WTC11 (cell line): Measurements from ENCODE around the gene CAPN11. TPM values are rescaled to one million over a fixed set of nuclear protein-coding genes. Genes with fewer than 3 reads are reported as not detected.

Experiments used
- ATAC-seq: fragments of 200-7000 bp; cut with Tn5 transposase; 2 replicates; pipeline ENCODE4 v1.10.0; 2021; ENCODE audit warnings: mild to moderate bottlenecking, moderate library complexity
- CTCF ChIA-PET: fragments of 300-600 bp; sonication (Branson Sonifier 250); formaldehyde crosslinking; loops from one replicate; lab custom pipeline; 2021; ENCODE audit warnings: antibody characterized with exemption; lab: Charles Lee
- POLR2A ChIA-PET: fragments of 350-600 bp; sonication (Branson Sonifier 250); formaldehyde crosslinking; loops from one replicate; lab custom pipeline; 2021; ENCODE audit warnings: antibody characterized with exemption; lab: Charles Lee
- DNase-seq: peaks from one replicate; pipeline ENCODE4 v3.0.0; 2021; ENCODE audit warnings: low spot score
- H3K27ac Mint-ChIP-seq: 2 replicates; pipeline ENCODE4 v1.8.0; 2021; ENCODE audit warnings: mixed read lengths
- H3K27me3 Mint-ChIP-seq: 2 replicates; pipeline ENCODE4 v1.8.0; 2021; ENCODE audit warnings: low read depth, mild to moderate bottlenecking, moderate library complexity, mixed read lengths
- H3K36me3 Mint-ChIP-seq: 2 replicates; pipeline ENCODE4 v1.8.0; 2021; ENCODE audit warnings: mixed read lengths
- H3K4me1 Mint-ChIP-seq: 2 replicates; pipeline ENCODE4 v1.8.0; 2022; ENCODE audit warnings: mixed read lengths
- H3K4me3 Mint-ChIP-seq: 2 replicates; pipeline ENCODE4 v1.8.0; 2021; ENCODE audit warnings: mild to moderate bottlenecking, moderate library complexity, mixed read lengths
- H3K9me3 Mint-ChIP-seq: 2 replicates; pipeline ENCODE4 v1.8.0; 2021; ENCODE audit warnings: mixed read lengths
- AFF4 ChIP-seq: sonication (generic); formaldehyde crosslinking; IDR thresholded peaks from 2 replicates; pipeline ENCODE4 v1.8.1; 2023; ENCODE audit warnings: mild to moderate bottlenecking, missing genetic modification reagents, borderline replicate concordance
- CDX4 ChIP-seq: fragments of 250-450 bp; sonication (Bioruptor Pico); IDR thresholded peaks from 2 replicates; pipeline ENCODE4 v1.9.0; 2021; ENCODE audit warnings: moderate library complexity, mild to moderate bottlenecking, inconsistent platforms, borderline replicate concordance
- CREB1 ChIP-seq: sonication (generic); formaldehyde crosslinking; IDR thresholded peaks from 2 replicates; pipeline ENCODE4 v1.8.0; 2023; ENCODE audit warnings: mild to moderate bottlenecking, missing genetic modification reagents
- ELF4 ChIP-seq: sonication (generic); formaldehyde crosslinking; IDR thresholded peaks from 2 replicates; pipeline ENCODE4 v1.8.1; 2022; ENCODE audit warnings: low read depth, mild to moderate bottlenecking, moderate library complexity, missing genetic modification reagents
- EMX1 ChIP-seq: fragments of 250-450 bp; sonication (Bioruptor Pico); IDR thresholded peaks from 2 replicates; pipeline ENCODE4 v1.8.0; 2021; ENCODE audit warnings: mild to moderate bottlenecking
- ETV6 ChIP-seq: sonication (generic); formaldehyde crosslinking; IDR thresholded peaks from 2 replicates; pipeline ENCODE4 v1.8.1; 2022; ENCODE audit warnings: mild to moderate bottlenecking, missing genetic modification reagents
- FOXK1 ChIP-seq: sonication (generic); formaldehyde crosslinking; IDR thresholded peaks from 2 replicates; pipeline ENCODE4 v1.8.0; 2022; ENCODE audit warnings: mild to moderate bottlenecking, moderate library complexity, missing genetic modification reagents
- JUN ChIP-seq: sonication (generic); formaldehyde crosslinking; IDR thresholded peaks from 2 replicates; pipeline ENCODE4 v1.8.0; 2023; ENCODE audit warnings: mild to moderate bottlenecking, missing genetic modification reagents
- KAT7 ChIP-seq: sonication (generic); formaldehyde crosslinking; IDR thresholded peaks from 2 replicates; pipeline ENCODE4 v1.8.1; 2023; ENCODE audit warnings: missing genetic modification reagents, mild to moderate bottlenecking, borderline replicate concordance
- NR2C2 ChIP-seq: sonication (generic); formaldehyde crosslinking; IDR thresholded peaks from 2 replicates; pipeline ENCODE4 v1.8.0; 2022; ENCODE audit warnings: mild to moderate bottlenecking, missing genetic modification reagents
- PRRX2 ChIP-seq: fragments of 250-450 bp; sonication (Bioruptor Pico); IDR thresholded peaks from 2 replicates; pipeline ENCODE4 v1.8.0; 2021; ENCODE audit warnings: mild to moderate bottlenecking
- RORB ChIP-seq: fragments of 250-450 bp; sonication (Bioruptor Pico); IDR thresholded peaks from 2 replicates; pipeline ENCODE4 v1.9.0; 2021; ENCODE audit warnings: mild to moderate bottlenecking
- SMAD4 ChIP-seq: sonication (generic); formaldehyde crosslinking; IDR thresholded peaks from 2 replicates; pipeline ENCODE4 v1.8.0; 2022; ENCODE audit warnings: mild to moderate bottlenecking, missing genetic modification reagents
- SP1 ChIP-seq: sonication (generic); formaldehyde crosslinking; conservative IDR thresholded peaks from 2 replicates; pipeline ENCODE4 v1.8.1; 2022; ENCODE audit warnings: missing genetic modification reagents
- TEAD1 ChIP-seq: sonication (generic); formaldehyde crosslinking; IDR thresholded peaks from 2 replicates; pipeline ENCODE4 v1.8.0; 2022; ENCODE audit warnings: mild to moderate bottlenecking, missing genetic modification reagents
- TP53 ChIP-seq: sonication (generic); formaldehyde crosslinking; IDR thresholded peaks from 2 replicates; pipeline ENCODE4 v1.8.1; 2023; ENCODE audit warnings: mild to moderate bottlenecking, missing genetic modification reagents
- USF1 ChIP-seq: sonication (generic); formaldehyde crosslinking; IDR thresholded peaks from 2 replicates; pipeline ENCODE4 v1.8.0; 2022; ENCODE audit warnings: mild to moderate bottlenecking, missing genetic modification reagents
- ZBTB43 ChIP-seq: sonication (generic); formaldehyde crosslinking; IDR thresholded peaks from 2 replicates; pipeline ENCODE4 v1.8.1; 2023; ENCODE audit warnings: mild to moderate bottlenecking, missing genetic modification reagents
- ZNF138 ChIP-seq: sonication (generic); formaldehyde crosslinking; conservative IDR thresholded peaks from 2 replicates; pipeline ENCODE4 v1.8.1; 2022; ENCODE audit warnings: mild to moderate bottlenecking, moderate library complexity, missing genetic modification reagents
- ZNF232 ChIP-seq: sonication (generic); formaldehyde crosslinking; IDR thresholded peaks from 2 replicates; pipeline ENCODE4 v1.8.0; 2022; ENCODE audit warnings: mild to moderate bottlenecking, missing genetic modification reagents
- ZNF263 ChIP-seq: sonication (generic); formaldehyde crosslinking; IDR thresholded peaks from 2 replicates; pipeline ENCODE4 v1.8.1; 2022; ENCODE audit warnings: low read depth, mild to moderate bottlenecking, moderate library complexity, missing genetic modification reagents
- ZNF416 ChIP-seq: fragments of 250-450 bp; sonication (Bioruptor Pico); IDR thresholded peaks from 2 replicates; pipeline ENCODE4 v1.9.0; 2021; ENCODE audit warnings: mild to moderate bottlenecking, inconsistent platforms
- total RNA-seq: library from RNA; stranded (reverse); gene quantifications from 3 replicates; pipeline ENCODE4 v1.2.3, GENCODE V29; 2021
- TF ChIP-seq, protein P1 (sequence below): sonication (generic); formaldehyde crosslinking; IDR thresholded peaks from 2 replicates; pipeline ENCODE4 v1.8.1; 2022; ENCODE audit warnings: low read depth, mild to moderate bottlenecking, moderate library complexity, missing genetic modification reagents, borderline replicate concordance
- TF ChIP-seq, protein P2 (sequence below): sonication (generic); formaldehyde crosslinking; IDR thresholded peaks from 2 replicates; pipeline ENCODE4 v1.8.0; 2022; ENCODE audit warnings: mild to moderate bottlenecking, missing genetic modification reagents
- TF ChIP-seq, protein P3 (sequence below): fragments of 250-450 bp; sonication (Bioruptor Pico); conservative IDR thresholded peaks from 2 replicates; pipeline ENCODE4 v1.9.0; 2021; ENCODE audit warnings: mild to moderate bottlenecking
- TF ChIP-seq, protein P4 (sequence below): sonication (generic); formaldehyde crosslinking; IDR thresholded peaks from 2 replicates; pipeline ENCODE4 v1.8.1; 2022; ENCODE audit warnings: missing genetic modification reagents, borderline replicate concordance

The CAPN11 gene
- total RNA-seq, 1 experiment from 2014 or later: 2.3 TPM

DNA sequence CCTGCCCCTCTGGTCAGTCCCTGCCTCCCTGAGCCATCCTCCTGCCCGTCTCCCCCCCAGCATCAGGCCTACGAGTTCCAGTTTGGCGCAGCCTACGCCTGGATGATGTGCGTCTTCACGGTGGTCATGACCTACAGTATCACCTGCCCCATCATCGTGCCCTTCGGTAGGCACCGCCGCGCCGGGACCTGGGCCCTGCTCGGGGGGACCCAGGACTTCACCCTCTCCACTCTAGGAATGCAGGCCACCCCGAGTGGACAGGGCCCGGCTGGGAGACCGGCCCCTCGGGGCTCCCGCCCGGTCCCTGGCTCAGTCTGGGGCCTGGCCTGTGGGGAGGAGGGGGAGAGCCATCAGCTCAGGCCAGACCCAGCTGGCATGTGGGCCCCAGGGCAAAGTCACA is 6.1 kb upstream of the CAPN11 start:
- H3K27ac Mint-ChIP-seq: no peak overlapping the region
- no peak for DNase-seq
- H3K4me3 Mint-ChIP-seq: no peak overlapping the region
- no peaks in the 10 kb centered on the region for H3K27me3 Mint-ChIP-seq
- POLR2A ChIA-PET: no interaction called here
- peaks cover 26% of the 10 kb centered on the region for H3K4me1 Mint-ChIP-seq
- CTCF ChIA-PET: no interaction called here
- TF ChIP-seq ZNF232 (no peak), RORB (CRISPR knock-in tag) (no peak), ELF4 (CRISPR knock-in tag) (no peak), ZNF416 (CRISPR knock-in tag) (no peak), ETV6 (CRISPR knock-in tag) (no peak), TP53 (no peak), TEAD1 (CRISPR knock-in tag) (no peak), SMAD4 (CRISPR knock-in tag) (no peak), CREB1 (CRISPR knock-in tag) (no peak), EMX1 (CRISPR knock-in tag) (no peak)
- TF ChIP-seq, protein P1, sequence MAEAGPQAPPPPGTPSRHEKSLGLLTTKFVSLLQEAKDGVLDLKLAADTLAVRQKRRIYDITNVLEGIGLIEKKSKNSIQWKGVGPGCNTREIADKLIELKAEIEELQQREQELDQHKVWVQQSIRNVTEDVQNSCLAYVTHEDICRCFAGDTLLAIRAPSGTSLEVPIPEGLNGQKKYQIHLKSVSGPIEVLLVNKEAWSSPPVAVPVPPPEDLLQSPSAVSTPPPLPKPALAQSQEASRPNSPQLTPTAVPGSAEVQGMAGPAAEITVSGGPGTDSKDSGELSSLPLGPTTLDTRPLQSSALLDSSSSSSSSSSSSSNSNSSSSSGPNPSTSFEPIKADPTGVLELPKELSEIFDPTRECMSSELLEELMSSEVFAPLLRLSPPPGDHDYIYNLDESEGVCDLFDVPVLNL: no peak
- TF ChIP-seq, protein P2, sequence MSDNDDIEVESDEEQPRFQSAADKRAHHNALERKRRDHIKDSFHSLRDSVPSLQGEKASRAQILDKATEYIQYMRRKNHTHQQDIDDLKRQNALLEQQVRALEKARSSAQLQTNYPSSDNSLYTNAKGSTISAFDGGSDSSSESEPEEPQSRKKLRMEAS (CRISPR knock-in tag): no peak
- TF ChIP-seq, all 79 proteins: peak for 0
- no peak for ATAC-seq
- Mint-ChIP-seq H3K36me3 (peaks cover 22% of the 10 kb centered on the region), H3K9me3 (no peaks in the 10 kb centered on the region)

DNA sequence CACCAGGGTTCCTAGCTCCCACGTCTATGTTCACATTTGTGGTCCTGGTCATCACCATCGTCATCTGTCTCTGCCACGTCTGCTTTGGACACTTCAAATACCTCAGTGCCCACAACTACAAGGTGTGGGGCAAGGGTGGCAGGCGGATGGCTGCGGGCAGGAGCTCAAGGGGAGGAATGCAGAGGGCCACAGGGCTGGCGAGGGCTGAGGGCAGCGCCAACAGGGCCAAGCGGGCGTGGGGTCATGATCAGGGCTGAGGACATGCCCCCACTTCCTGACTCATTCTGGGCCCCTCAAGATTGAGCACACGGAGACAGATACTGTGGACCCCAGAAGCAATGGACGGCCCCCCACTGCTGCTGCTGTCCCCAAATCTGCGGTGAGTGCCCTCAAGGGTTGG is 4.6 kb upstream of the CAPN11 start:
- Mint-ChIP-seq H3K36me3 (peaks cover 14% of the 10 kb centered on the region), H3K9me3 (no peaks in the 10 kb centered on the region), H3K4me1 (peaks cover 29% of the 10 kb centered on the region), H3K27ac (no peak overlapping the region), H3K27me3 (no peaks in the 10 kb centered on the region), H3K4me3 (no peak overlapping the region)
- POLR2A ChIA-PET: no interaction called here
- CTCF ChIA-PET: interaction anchor here (0.7 to 4.1 kb wide), 3 partner anchors 18 to 81 kb away, joined by 3 to 18 read pairs (median 3); no protein-coding TSS in a partner anchor
- ATAC-seq (no peak), DNase-seq (no peak)
- TF ChIP-seq ZNF138 (no peak), PRRX2 (CRISPR knock-in tag) (no peak), USF1 (no peak), KAT7 (CRISPR knock-in tag) (no peak), JUN (CRISPR knock-in tag) (no peak), AFF4 (no peak), SP1 (CRISPR knock-in tag) (no peak), ZBTB43 (CRISPR knock-in tag) (no peak), RORB (CRISPR knock-in tag) (no peak), ZNF263 (CRISPR knock-in tag) (no peak), FOXK1 (CRISPR knock-in tag) (no peak), EMX1 (CRISPR knock-in tag) (no peak), CDX4 (CRISPR knock-in tag) (no peak), NR2C2 (CRISPR knock-in tag) (no peak), TEAD1 (CRISPR knock-in tag) (no peak), ZNF416 (CRISPR knock-in tag) (no peak)
- TF ChIP-seq, protein P3, sequence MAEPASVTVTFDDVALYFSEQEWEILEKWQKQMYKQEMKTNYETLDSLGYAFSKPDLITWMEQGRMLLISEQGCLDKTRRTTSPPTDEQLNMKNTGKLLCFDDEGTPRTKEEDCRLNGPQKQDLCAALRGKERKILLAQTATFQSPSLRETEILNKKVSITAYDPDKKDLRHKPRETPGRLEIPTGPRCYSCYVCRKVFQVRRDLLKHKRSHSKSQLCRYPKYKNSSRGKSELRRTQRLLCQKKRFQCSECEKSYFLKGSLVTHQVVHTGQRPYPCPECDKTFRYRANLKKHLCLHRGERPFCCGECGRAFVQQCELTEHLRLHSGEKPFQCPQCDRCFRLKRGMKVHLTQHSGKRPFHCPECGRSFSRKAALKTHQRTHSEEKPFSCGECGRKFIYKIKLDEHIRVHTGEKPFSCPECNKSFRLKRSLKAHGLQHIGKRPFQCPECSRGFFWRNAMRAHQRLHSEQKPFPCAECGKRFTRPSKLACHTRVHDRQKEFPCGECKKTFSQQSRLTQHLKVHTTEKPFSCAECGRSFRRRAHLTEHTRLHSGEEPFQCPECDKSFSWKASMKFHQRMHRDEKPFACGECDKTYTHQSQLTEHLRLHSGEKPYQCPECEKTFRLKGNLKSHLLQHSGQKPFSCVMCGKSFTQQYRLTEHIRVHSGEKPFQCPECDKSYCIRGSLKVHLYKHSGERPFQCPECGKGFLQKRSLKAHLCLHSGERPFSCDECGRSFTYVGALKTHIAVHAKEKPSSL (CRISPR knock-in tag): no peak
- TF ChIP-seq, protein P4, sequence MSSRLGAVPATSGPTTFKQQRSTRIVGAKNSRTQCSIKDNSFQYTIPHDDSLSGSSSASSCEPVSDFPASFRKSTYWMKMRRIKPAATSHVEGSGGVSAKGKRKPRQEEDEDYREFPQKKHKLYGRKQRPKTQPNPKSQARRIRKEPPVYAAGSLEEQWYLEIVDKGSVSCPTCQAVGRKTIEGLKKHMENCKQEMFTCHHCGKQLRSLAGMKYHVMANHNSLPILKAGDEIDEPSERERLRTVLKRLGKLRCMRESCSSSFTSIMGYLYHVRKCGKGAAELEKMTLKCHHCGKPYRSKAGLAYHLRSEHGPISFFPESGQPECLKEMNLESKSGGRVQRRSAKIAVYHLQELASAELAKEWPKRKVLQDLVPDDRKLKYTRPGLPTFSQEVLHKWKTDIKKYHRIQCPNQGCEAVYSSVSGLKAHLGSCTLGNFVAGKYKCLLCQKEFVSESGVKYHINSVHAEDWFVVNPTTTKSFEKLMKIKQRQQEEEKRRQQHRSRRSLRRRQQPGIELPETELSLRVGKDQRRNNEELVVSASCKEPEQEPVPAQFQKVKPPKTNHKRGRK: no peak
